IMR-90 (cell line): ENCODE measurements around the gene BRCA1. TPM values are rescaled to one million over a fixed set of nuclear protein-coding genes. Genes with fewer than 3 reads are reported as not detected.

Experiments
- BHLHE40 ChIP-seq: fragments of 150-350 bp; IDR thresholded peaks from 2 replicates; pipeline ENCODE4 v1.6.1; 2016; ENCODE audit warnings: mild to moderate bottlenecking, low read depth, low read length
- polyA plus RNA-seq, 3 experiments: library from polyadenylated mRNA; depleted of rRNA; stranded (reverse); fragments of >200 nt; gene quantifications; 2 replicates each; pipeline ENCODE4 v1.2.3, GENCODE V29; 2012; ENCODE audit warnings: low replicate concordance in 1 of 3
- total RNA-seq: library from RNA; depleted of rRNA; stranded (reverse); fragments of >200 nt; gene quantifications from 2 replicates; pipeline ENCODE4 v1.2.3, GENCODE V29; 2012
- TF ChIP-seq, protein P1 (sequence below): fragments of 150-350 bp; IDR thresholded peaks from 2 replicates; pipeline ENCODE4 v1.6.1; 2016; ENCODE audit warnings: low read depth, mild to moderate bottlenecking, low read length, moderate library complexity, borderline replicate concordance

Gene BRCA1
- total and polyA plus RNA-seq, 2 of the 4 experiments (the other 2 are of a cell fraction) = 8.3 to 17.7 TPM

DNA sequence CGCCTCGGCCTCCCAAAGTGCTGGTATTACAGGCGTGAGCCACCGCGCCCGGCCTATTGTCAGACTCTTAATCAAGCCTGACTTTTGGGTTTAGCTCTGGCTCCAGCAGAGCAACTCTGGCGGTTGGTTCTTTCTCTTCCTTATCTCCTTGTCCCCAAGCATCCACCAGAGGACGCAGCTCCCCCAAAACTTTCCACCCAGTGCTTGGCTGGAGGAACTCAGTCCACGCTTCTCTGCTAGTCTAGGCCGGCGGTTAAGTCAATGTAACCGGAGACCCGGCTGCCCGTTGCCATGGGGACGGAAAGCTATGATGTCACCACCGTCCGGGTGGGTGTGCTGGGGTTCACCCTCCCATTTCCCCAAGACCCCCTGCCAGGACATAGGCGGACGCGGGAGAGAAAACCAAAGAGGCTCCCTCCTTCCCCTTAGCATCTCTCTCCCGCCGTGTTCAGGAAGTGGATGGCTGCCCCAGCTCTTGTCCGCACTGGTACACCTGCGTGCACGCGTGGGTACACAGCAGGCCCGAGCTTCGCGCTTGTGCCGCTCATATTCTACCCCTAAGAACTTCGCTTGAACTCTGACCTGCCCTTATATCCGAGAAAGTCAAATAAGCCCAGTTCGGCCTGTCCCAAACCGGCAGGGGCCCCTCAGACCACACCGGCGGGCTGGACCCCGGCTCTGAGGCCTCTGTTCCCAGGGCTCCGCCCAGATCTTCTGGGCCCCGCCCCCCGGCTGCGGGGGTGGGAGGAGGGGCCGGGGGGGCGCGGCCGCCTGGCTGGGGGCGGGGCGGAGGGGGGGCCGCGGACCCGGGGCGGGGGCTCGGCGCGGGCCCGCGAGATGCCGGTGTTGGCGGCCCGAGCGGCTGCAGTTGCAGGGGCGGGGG, 100.5 kb downstream of the BRCA1 start, which contains the start of gene RND2 (continued):
- TF ChIP-seq, protein P1, sequence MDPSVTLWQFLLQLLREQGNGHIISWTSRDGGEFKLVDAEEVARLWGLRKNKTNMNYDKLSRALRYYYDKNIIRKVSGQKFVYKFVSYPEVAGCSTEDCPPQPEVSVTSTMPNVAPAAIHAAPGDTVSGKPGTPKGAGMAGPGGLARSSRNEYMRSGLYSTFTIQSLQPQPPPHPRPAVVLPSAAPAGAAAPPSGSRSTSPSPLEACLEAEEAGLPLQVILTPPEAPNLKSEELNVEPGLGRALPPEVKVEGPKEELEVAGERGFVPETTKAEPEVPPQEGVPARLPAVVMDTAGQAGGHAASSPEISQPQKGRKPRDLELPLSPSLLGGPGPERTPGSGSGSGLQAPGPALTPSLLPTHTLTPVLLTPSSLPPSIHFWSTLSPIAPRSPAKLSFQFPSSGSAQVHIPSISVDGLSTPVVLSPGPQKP = no peak
- TF ChIP-seq BHLHE40 = peak; percentile 70
